Liver (tissue), 3 donors: ENCODE results near the gene KRT80.

Source experiments
- EGR1 ChIP-seq, 2 donors: IDR thresholded peaks; 2 replicates each; pipeline ENCODE4 v1.6.1; 2016 to 2018; ENCODE audit warnings: antibody characterized with exemption in 2 of 2, low read depth in 2 of 2
- SP1 ChIP-seq: IDR thresholded peaks from 2 replicates; pipeline ENCODE4 v1.6.1; 2018; ENCODE audit warnings: antibody characterized with exemption, mild to moderate bottlenecking
- TF ChIP-seq, protein P1 (sequence below): fragments of 150-350 bp; IDR thresholded peaks from 2 replicates; pipeline ENCODE4 v1.5.1; 2017; ENCODE audit warnings: improper control_type of control experiment, low read depth, low read length; ENCODE audit not compliant: missing input control
- donor health status: healthy.
- donor health status: healthy.

DNA sequence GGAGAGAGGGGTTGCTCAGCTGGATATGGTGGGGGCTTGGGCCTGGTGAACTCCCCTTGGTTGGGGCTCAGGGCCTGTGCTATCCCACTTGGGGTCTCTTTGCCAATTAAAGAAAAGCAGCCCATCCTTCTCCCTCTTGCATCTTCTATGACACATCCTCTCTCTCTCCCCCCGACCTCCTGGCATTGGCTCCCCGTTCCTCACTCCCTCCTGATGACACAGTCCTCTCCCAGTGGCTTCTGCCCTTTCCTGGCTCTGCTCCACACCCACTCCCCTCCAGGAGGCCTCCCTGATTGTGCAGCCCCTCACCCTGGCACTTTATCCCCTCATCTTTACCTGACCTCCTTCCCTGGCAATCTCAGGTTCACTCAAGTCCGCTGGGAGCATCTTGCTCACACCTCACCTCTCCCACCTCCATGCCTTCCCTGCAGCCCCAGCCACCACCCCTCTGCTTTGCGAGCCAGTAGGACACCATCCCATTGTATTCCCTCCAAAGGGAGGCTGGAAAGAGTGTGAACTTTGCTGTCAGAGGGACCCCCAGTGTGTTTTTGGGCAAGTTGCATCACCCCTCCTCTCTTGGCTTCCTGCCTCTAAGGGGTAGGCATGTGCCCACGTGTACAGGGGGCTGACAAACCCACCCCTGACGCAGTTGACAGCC is 10.7 kb downstream of the KRT80 start:
- no peak for TF ChIP-seq EGR1 (IDR thresholded peaks at IDR 0.05; ENCODE audit: low read depth in 2 of 2)
- TF ChIP-seq, protein P1, sequence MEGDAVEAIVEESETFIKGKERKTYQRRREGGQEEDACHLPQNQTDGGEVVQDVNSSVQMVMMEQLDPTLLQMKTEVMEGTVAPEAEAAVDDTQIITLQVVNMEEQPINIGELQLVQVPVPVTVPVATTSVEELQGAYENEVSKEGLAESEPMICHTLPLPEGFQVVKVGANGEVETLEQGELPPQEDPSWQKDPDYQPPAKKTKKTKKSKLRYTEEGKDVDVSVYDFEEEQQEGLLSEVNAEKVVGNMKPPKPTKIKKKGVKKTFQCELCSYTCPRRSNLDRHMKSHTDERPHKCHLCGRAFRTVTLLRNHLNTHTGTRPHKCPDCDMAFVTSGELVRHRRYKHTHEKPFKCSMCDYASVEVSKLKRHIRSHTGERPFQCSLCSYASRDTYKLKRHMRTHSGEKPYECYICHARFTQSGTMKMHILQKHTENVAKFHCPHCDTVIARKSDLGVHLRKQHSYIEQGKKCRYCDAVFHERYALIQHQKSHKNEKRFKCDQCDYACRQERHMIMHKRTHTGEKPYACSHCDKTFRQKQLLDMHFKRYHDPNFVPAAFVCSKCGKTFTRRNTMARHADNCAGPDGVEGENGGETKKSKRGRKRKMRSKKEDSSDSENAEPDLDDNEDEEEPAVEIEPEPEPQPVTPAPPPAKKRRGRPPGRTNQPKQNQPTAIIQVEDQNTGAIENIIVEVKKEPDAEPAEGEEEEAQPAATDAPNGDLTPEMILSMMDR, result no peak
- TF ChIP-seq SP1, result no peak
